Heart left ventricle (tissue), 13 donors: ENCODE results near the gene GAS7.

Experiments
- POLR2A ChIP-seq, 2 donors: fragments of 450-650 bp; IDR thresholded peaks; one replicate each; pipeline ENCODE4 v1.6.1; 2017; ENCODE audit warnings: antibody characterized with exemption in 2 of 2, mild to moderate bottlenecking in 2 of 2, moderate library complexity in 2 of 2
- TF ChIP-seq, protein P1 (sequence below), 12 donors: fragments of 200-600 bp; sonication (generic) in 4 of 12; IDR thresholded peaks; one replicate each; pipeline versions ENCODE4 v1.5.0 to v1.8.0; 2018 to 2022; ENCODE audit warnings: antibody characterized with exemption in 12 of 12, mild to moderate bottlenecking in 5 of 12
- donor health status: ischemic (EF 13 %, LVEDD 7.1; RV severe dilation, severe dysfunction).
- donor health status: DM: no; HTN: yes; CAD: no.
- donor health status: DM: no; HTN: no; CAD: no.
- donor health status: ischemic (EF 25% LVEDD 6.9; RV normal size, moderate dysfunction).
- donor health status: ischemic (EF 25% LVEDD 5.7; RV mildly dilated, moderate dysfunction).
- donor health status: ischemic (EF 35%, LVEDD 5.7; RV mildly dilated, moderate dysfunction).
- donor health status: nonischemic (EF 11% LVEDD 7.7; RV severe dilation, severe dysfunction).
- donor health status: DM: yes; HTN: yes; CAD: no.
- donor health status: PGD.
- donor health status: ischemic (EF 29% LVEDD 5.4; RV normal size, mild dysfunction).
- donor health status: nonischemic (EF 23%, LVEDD 6.1; RV moderate dilation, normal function).

DNA sequence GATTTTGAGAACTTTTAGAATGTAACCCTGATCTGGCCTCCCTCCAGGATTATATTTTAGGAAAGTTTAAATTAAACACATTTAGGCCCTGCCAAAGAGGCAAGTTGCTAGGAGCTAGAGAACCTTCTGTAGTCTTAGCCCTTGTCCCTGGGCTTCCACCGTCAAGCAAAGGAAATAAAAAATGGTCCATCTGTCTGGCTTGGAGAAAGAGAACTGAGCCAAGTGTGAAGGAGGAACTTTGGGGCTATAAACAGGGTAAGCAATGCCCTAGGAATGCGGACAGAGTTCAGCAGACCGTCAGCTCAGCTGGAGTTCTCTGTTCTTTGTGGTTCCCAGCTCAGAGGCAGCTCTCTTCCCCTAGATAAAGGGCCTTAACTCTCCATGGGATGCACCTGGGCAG is 323.0 kb downstream of the GAS7 start:
- TF ChIP-seq, protein P1, sequence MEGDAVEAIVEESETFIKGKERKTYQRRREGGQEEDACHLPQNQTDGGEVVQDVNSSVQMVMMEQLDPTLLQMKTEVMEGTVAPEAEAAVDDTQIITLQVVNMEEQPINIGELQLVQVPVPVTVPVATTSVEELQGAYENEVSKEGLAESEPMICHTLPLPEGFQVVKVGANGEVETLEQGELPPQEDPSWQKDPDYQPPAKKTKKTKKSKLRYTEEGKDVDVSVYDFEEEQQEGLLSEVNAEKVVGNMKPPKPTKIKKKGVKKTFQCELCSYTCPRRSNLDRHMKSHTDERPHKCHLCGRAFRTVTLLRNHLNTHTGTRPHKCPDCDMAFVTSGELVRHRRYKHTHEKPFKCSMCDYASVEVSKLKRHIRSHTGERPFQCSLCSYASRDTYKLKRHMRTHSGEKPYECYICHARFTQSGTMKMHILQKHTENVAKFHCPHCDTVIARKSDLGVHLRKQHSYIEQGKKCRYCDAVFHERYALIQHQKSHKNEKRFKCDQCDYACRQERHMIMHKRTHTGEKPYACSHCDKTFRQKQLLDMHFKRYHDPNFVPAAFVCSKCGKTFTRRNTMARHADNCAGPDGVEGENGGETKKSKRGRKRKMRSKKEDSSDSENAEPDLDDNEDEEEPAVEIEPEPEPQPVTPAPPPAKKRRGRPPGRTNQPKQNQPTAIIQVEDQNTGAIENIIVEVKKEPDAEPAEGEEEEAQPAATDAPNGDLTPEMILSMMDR (IDR thresholded peaks at IDR 0.05): no peak
- no peak for TF ChIP-seq POLR2A (IDR thresholded peaks at IDR 0.05)
